Measurements from ENCODE around the gene LEF1.
"Not testable (repeated sequence)": the region's sequence is repeated elsewhere in the genome, so short reads cannot be mapped to it uniquely, and the experiment has no call there.

LEF1 gene

DNA sequence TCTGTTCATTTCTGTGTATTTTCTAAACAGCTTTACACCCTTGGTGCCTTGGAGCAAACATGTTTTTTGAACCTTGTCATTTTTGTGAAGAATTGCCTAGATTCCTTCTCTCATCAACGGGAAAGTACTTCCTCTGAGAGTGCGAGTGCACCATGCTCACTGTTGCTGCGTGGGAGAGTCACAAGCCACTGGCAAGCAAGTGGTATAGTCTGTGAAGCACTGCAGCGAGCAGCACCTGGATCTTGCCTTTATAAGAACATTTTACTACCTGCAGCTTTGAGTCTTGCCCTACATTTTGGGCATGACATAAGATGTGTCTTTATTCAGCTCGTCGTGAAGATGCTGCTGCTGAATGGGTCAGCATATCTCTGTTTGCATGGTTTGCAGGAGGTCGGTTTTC, 134.2 kb downstream of the LEF1 start:
- DNase-seq (ENCODE audit: low read depth in 2 of 2): no peak

DNA sequence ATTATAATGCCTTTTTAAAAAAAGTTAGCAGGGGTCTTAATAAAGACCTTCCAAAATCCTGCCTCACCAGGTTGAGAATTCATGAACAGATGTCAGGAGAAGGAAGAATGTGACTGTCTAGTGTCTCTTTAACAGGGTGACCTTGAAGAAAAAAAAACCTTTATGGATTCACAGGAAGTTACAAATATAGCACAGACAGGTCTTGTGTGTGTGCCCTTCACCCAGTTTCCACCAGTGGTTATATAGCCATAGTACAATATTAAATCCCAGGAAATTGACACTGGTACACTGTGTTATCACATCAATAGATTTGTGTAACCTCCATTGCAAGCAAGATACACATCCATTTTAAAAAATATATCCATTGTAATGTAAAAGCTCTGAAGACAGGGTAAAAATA, 135.4 kb downstream of the LEF1 start:
- no peak for DNase-seq (ENCODE audit: low read depth in 2 of 2)

DNA sequence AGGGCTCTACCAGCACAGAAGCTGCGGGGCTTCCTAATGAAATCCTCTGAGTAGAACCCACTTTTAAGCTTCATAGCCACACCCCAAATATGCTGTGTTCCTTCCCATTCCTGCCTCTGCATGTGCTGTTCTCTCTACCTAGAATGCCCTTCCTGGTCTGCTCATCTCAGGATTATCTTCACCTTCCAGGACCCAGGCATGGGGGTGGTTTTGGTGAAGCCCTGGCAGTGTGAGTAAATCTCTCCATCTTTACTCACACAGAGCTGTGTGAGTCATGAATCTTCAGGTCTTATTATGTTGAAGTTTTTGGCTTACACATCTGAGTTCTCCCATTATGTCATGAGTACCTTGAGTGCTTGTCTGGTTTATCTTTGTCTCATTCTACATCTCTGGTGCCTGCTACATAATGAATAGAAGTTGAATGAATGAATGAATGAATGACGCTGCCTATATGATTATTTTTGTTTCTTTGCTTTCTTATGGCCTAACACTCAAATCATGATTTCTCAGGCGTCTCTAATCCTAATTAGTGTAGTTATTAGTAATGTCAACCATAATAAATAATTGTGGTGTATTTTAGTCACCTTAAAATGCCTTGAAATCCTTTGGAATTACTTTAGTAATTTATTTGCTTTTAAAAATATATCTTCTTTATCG, 137.2 kb downstream of the LEF1 start:
- DNase-seq (ENCODE audit: low read depth in 2 of 2): peak; percentile 43 to 50

DNA sequence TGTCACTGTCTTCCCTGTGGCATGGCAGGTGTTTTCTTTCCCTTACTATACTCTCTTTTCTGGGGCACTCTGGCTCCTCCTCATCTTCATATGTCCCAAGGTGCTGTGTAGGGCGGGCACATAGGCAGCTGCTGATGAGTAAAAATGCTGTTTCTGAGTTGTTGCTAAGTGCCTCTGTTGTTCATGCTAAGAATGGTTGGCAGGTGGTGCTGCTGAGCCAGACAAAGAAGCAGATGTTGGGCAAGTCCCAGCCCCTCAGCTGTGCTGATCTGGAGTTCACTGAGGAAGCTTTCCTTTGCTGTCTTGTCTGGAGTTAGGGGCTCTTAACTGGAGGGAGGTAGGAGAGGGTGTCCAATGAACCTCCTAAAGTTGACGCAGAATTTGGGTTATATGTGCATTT, 138.4 kb downstream of the LEF1 start:
- peak; percentile 52 to 56 for DNase-seq (ENCODE audit: low read depth in 2 of 2)

DNA sequence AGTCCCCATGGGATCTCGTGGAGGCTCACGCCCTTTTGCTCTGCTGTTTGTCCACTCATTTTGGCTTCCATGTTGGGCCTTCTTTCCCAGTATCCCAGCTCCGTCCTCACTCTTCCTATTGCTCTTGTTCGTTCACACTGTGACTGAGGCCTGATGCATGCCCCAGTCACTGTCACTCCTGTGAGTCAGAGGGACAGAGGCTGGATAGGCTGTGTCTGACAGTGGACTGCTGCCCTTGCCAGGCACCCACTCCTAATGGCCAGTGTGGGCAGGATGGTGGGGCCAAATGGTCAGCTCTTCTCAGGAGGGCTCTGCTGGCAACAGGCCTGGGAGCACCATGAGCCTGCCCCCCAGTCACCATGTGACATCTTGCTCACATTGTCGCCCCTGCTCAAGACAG, 139.0 kb downstream of the LEF1 start:
- DNase-seq (ENCODE audit: low read depth in 2 of 2): no peak

DNA sequence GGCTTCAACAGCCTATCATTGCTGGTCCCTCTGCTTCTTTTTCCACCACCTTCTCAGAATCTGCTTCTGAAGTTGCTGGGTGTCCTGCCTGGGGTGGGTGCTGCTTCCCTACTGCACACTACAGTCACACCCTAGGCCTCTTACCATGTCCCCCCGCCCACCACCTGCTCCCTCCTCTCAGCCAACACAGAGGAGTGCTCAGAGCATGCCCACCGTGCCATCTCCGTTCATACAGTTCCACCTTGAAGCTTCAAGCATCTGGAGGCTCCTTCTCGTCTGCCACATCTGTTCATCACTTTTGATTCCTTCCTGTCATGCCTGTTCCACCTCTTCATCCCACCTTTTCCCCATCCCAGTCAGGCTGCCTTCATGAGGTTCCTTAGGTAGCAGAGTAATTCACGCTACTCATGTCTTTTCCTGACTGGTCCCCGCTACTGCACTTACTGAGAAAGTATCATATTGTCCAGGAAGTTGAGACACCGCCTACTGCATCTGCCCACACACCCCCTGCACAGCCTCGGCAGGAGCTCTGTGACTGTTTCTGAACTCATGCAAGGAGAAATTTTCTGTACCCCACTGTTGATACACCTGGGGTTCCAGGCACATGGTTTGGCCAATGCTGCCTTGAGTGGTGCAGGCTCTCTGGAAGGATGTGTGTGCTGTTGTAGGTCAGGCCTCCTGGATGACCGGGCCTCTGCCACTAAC, 139.6 kb downstream of the LEF1 start:
- DNase-seq (ENCODE audit: low read depth in 2 of 2): peak in 1 of 2 donors; percentile 44

DNA sequence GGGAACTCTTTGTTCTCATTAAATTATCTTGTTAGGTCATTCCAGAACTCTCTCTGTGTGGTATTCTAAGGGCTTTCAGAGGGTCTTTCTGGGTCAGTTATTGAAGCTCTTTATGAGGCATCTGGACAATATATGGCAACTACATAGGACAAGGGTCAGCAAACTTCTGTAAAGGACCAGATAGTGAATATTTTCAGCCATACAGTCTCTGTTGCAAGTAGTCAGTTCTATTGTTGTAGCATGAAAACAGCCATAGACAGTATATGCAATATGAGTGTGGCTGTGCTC, 143.9 kb downstream of the LEF1 start:
- no peak for DNase-seq (ENCODE audit: low read depth in 2 of 2)

DNA sequence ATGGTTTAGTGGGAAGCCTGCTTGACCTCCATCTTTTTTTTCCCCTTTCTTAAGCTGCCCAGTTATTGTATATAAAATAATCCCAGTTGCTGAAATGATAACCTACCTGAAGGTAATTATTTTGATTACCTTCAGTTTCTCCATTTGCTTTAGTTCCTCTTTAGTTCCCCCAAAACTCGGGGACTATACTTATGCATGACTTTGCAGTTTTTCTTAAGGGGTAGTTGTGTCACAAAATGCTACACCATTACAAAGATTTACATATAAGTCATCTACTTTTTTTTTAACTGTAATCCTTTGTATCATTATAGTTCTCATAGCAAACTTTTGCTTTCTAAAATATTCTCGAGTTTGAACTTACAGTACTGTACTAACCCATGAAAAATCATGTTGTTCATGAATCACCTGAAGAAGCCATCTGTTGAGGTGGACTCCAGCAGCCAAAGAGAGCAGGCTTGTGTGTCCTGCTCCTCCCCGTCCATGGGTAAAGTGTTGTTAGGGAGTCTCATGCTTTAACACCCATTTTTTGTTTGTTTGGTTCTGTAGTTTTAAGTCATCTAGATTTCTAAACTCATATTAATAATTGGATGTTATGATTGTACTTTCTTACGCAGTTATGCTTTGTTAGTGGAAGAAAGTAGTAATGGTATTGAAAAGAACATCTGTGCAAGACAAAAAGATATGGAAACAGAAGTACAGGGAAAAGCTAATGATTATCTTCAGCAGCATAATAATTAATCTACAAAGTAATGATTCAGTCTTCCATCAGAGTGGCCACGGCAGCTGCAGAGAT, 144.5 kb downstream of the LEF1 start:
- no peak for DNase-seq (ENCODE audit: low read depth in 2 of 2)

DNA sequence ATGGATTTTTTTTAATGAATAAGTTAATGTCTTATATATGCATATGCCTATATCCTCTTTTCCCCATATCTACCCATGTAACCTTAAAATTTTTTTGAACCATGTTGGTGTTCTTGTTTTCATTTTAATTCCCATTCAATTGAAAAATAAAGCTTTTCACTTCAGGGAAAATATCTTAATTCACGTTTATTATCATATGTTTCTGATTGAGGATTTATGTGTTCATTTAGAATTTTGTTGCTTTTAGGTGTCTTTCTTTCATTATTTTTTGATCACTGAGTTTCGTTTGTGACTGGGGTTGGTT, 149.9 kb downstream of the LEF1 start:
- no peak for DNase-seq (ENCODE audit: low read depth in 2 of 2)

DNA sequence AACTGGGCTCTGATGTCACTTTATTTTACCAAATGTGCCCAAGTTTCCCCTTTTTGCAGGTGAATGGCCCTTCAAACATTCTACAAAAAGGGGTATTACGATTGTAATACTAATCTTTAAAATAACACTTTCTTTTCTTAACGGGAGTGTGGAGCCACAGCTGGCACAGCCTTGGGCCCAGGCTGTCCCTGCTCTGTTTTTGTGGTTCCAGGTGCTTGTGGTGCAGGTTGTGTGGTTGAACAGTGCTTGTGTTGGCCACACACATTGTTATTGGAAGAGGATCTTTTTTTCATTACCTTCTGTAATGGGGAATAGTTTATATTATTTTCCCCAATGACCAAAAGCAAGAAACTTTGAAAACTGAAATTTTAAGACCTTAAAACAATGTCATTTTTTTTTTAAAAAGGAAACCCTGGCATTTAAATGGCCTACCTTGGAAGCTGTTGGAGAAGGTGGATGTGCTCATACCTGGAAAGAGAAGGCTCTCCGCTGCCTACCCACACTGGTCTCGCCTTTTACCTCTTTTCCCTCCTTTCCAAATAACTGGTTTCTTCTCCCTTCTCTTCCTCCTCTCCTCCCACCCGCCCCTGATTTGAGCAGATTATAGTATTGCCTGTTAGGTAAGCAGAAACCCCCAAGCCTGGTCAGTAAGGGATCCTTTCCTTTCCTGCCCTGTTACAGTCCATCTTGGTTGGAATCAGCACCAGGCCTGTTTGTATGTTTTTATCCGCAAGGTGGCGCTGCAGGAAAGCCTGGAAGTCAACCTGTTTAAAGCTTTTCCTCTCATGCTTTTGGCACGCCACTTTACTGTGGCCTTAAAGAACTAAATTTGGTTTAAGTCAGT, 150.5 kb downstream of the LEF1 start:
- peak; percentile 65 to 79 for DNase-seq (ENCODE audit: low read depth in 2 of 2)

DNA sequence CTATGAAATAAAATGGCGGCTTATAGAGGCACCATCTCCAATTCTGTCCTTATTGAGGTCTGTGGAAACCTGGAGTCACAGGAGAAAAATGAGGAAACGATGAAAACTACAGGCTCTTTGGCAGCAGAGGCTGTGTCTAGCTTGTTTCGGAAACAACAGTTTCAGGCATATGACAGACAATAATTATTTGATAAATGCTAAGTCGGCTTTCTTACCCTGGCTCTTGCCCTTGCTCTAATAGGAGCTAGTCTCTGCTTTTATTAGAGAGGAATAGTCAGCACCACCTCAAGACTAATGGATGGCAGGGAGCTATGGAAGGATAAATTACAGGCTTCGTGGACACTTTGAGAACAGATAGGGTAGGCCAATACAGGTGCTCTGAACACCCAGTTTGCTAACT, 154.8 kb downstream of the LEF1 start:
- DNase-seq (ENCODE audit: low read depth in 2 of 2): no peak

DNA sequence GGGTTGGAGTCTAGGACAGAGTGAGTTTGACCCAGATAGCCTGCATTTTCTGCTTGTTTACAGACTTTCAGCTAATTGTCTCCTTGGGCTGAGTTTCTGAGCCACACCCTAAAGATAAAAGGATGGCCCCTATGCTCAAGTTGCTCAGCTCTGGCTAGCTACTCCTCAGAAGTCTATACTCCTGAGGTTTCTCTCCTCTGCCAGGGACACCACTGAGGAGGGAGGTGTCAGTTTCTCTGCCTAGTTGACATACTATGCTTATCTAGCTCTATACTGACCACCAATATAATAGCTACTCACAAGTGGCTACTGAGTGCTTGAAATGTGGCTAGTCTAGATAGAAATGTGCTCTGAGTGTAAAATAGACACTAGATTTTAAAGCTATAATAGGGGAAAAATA, 155.4 kb downstream of the LEF1 start:
- DNase-seq (ENCODE audit: low read depth in 2 of 2): no peak

DNA sequence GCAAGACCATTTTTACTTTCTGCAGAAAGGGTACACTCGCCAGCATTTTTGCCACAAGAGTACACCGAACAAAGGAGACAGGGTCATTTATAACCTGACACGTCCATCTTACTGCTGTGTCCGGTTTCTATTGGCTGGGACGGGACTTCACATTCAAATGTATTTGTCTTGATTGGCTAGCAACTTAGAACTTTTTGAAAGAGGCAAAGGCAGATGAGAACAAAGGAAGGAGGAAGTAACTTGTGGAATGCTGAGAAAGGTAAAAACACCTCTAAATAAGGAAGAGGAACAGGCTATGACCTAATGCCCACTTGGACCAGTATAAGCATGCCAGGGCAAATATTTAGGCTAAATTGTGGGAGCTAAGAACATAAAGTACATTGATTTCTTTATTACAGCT, 156.3 kb downstream of the LEF1 start:
- not testable (repeated sequence) for DNase-seq (ENCODE audit: low read depth in 2 of 2)

DNA sequence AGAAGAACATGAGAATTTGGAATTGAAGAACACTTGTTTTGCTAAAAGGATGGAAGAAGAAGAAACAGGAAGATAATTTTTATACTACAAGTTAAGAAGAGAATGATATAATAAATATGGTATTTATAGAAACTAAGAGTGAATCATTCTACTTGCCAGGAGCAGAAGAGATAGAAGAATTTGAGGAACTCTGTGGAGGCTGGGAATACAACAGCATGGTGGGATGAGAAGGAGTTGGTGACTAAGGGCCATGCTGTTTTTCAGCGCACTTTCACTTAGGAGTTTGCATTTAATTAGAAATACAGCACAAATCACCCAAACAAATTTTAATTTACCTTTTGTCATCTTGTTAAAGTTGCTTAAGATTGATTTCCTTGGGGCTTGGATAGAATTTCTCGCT, 158.6 kb downstream of the LEF1 start:
- no peak for DNase-seq (ENCODE audit: low read depth in 2 of 2)

DNA sequence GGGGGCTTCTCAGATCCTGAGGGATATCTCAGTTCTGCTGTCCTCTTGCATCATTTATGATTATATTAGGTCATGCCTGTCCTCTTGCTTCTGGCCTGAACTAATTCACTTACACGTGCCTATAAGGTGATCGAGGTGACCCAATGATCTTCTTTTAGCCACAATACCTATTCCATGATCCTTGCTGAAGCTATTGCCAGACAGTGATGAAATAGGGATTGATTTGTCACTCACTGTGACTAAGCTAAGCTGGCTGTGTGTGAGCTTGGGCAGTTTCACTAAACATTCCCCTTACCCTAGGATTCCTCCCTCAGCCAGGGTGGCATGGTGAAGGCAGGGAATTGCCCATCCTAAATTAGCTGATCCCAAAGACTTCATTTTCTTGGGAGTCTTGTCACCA, 160.0 kb downstream of the LEF1 start:
- DNase-seq (ENCODE audit: low read depth in 2 of 2): no peak

DNA sequence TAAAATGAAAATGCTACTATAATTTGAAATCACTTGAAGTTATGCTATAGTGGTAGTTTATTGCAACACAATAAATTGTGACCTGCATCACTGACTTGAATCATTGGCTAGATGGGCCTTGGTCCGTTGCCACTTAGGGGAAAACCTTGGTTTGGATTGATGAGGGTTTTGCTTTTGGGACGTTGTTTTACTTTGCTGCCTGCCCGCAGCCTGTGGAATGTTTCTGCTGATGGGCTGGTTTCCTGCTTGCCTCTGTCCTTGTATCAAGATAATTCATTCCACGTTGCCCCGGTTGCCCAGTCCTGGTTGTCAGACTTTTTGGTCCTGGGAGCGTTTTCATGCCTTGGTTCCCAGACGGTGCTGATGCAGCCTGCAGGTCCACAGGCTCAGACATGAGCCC, 160.7 kb downstream of the LEF1 start:
- DNase-seq (ENCODE audit: low read depth in 2 of 2): no peak

DNA sequence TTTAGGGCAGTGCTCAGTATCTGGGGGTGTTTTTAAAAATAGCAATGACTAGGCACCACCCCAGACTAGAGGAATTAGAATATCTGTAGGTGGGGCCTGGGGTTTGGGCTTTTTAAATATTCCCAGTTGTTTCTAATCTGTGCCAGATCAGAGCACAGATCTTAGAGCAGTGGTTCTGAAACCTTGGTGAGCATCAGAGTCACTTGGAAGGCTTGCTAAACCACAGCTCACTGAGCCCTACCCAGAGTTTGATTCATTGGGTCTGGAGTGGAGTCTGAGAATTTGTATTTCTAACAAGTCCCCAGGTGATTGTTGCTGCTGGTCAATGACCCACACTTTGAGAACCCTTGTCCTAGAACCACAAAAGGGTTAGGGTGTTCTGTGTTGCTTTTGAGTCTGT, 162.4 kb downstream of the LEF1 start:
- DNase-seq (ENCODE audit: low read depth in 2 of 2): no peak

DNA sequence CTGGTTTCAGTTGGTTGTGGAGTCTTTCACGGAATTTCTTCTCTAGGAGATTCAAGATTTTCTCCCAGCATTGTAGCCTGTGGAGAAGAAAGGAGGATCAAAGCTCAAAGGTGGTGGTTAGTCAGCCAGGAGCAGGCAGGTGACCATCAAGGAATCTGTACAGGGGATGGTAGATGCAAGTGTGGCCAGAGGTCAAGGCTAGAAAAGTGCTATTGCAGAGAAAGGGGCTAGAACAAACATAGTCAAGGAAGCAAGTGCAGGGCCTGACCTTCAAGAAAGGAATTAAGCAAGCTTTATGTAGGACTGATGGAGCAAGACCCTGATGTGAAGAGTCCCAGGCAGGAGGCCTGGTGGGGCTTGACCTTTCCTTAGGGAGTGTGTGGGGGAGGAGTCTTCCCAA, 162.9 kb downstream of the LEF1 start:
- DNase-seq (ENCODE audit: low read depth in 2 of 2): no peak

DNA sequence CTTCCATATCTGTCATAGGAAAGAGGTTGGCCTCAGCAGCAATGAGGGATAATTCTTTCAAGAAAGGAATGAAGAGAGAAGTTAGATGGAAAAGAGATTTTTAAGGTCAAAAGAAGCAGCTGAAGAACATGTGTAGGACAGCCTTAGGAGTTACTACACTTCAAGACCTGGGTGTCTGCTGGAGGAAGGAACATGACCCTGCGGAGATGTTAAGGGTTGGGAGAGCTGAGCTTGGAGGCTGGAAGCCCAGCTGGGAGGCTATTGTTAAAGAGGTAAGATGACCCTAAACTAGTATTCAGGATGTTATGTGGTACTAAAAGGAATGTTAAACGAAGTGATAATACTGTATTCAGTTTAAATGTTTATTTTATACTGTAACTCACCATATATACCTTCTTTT, 164.1 kb downstream of the LEF1 start:
- no peak for DNase-seq (ENCODE audit: low read depth in 2 of 2)

DNA sequence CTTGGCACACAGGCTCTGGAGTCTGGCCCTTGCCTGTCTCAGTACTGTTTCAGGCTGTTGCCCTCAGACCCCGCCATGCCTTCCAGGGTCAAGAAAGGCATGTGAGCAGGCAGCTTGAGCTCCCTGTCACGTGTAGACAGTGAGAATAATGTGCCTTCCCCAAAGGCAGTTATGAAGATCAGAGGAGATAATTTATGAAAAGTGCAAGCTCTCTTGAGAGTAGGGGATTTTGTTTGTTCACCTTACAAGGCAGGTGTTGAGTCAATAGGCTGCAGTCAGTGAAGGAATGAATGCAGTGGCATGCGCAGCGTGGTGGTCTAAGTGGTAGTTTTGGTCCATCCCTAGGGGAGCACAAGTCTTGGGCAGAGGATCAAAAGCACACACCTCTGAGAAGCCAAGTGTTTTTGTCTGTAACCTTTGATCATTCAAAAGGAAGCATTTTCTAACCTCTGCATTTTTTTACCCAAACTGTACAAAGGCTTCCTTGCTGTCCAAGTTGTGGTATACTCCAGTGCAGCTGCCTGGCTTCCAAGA, 164.7 kb downstream of the LEF1 start:
- DNase-seq (ENCODE audit: low read depth in 2 of 2): no peak

DNA sequence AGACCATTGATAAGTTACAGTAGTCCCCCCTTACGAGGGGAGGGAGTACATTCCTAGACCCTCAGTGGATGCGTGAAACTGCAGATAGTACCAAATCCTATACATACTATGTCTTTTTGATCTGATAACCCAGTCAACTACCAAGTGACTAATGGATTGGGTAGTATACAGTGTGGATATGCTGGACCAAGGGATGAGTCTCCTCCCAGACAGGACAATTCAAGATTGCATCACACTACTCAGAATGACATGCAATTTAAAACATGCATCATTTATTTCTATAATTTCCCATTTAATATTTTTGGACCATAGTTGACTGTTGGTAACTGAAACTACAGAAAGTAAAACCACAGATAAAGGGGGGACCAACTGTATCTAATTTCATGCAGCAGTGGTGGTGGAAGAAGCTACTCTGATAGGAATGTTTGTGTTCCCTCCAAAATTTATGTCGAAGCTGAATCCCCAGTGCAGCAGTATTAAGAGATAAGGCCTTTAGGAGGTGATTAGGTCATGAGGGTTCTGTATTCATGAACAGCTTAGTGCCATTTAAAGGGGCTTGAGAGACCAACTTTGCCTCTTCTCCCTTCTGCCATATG, 167.1 kb downstream of the LEF1 start:
- DNase-seq (ENCODE audit: low read depth in 2 of 2): no peak

All from stimulated activated CD4-positive, alpha-beta T cell treated with anti-CD3 and anti-CD28 coated beads, Interleukin-15, amount 100 ng/mL, for 48 hours (primary cell).